SU-DHL-6 (cell line): ENCODE data around the gene ANXA6.

Experiments used
- H2AFZ ChIP-seq: fragments of 200-600 bp; sonication (generic); 2 replicates; pipeline ENCODE4 v1.6.1; 2014; ENCODE audit warnings: low read depth, mild to moderate bottlenecking, moderate library complexity, mixed read lengths, antibody characterized with exemption, low read length; ENCODE audit not compliant: severe bottlenecking
- H3F3A ChIP-seq: fragments of 200-600 bp; shearing (Covaris generic); 2 replicates; pipeline ENCODE4 v1.6.0; 2016; ENCODE audit warnings: antibody characterized with exemption, mild to moderate bottlenecking; ENCODE audit not compliant: insufficient read depth
- H3K27ac ChIP-seq: fragments of 200-600 bp; sonication (generic); 2 replicates; pipeline ENCODE4 v1.5.1; 2016; ENCODE audit warnings: low read depth, mild to moderate bottlenecking, low read length, moderate library complexity, mixed read lengths
- H3K27me3 ChIP-seq: fragments of 200-600 bp; sonication (generic), shearing (Covaris generic); 2 replicates; pipeline ENCODE4 v1.6.0; 2014; ENCODE audit warnings: mild to moderate bottlenecking, low read length
- H3K36me3 ChIP-seq: fragments of 200-600 bp; sonication (generic); 2 replicates; pipeline ENCODE4 v1.6.1; 2014; ENCODE audit warnings: mild to moderate bottlenecking, low read length, mixed read lengths
- H3K4me2 ChIP-seq: fragments of 300-600, 200-600 bp; shearing (Covaris generic), sonication (generic); 2 replicates; pipeline ENCODE4 v1.6.0; 2014; ENCODE audit warnings: low read length, low read depth, mild to moderate bottlenecking; ENCODE audit not compliant: poor library complexity, severe bottlenecking
- H3K4me3 ChIP-seq: fragments of 200-600 bp; sonication (generic); 2 replicates; pipeline ENCODE4 v1.5.1; 2014; ENCODE audit warnings: antibody characterized with exemption, low read length, mild to moderate bottlenecking, mixed read lengths; ENCODE audit not compliant: insufficient read depth, poor library complexity, severe bottlenecking
- H3K79me2 ChIP-seq: fragments of 200-600 bp; sonication (generic); 2 replicates; pipeline ENCODE4 v1.6.1; 2014; ENCODE audit warnings: mild to moderate bottlenecking, low read length, moderate library complexity; ENCODE audit not compliant: insufficient read depth
- H3K9ac ChIP-seq: fragments of 200-600 bp; sonication (generic); 2 replicates; pipeline ENCODE4 v1.7.0; 2014; ENCODE audit warnings: mild to moderate bottlenecking, low read length
- H3K9me2 ChIP-seq: fragments of 200-600 bp; sonication (generic); replicated peaks from 2 replicates; pipeline ENCODE4 v1.6.1; 2014; ENCODE audit warnings: low read length; ENCODE audit not compliant: insufficient read depth
- H3K9me3 ChIP-seq: fragments of 200-600 bp; sonication (generic); 2 replicates; pipeline ENCODE4 v1.6.1; 2014; ENCODE audit warnings: low read length, mixed read lengths; ENCODE audit not compliant: insufficient read depth
- H4K20me1 ChIP-seq: fragments of 200-600 bp; sonication (generic); 2 replicates; pipeline ENCODE4 v1.6.1; 2014; ENCODE audit warnings: low read depth, mild to moderate bottlenecking, antibody characterized with exemption, low read length, moderate library complexity, mixed read lengths
- CTCF ChIP-seq: fragments of 200-600 bp; sonication (generic); IDR thresholded peaks from one replicate; pipeline ENCODE4 v1.5.1; 2017; ENCODE audit warnings: antibody characterized with exemption, mild to moderate bottlenecking, low read length, moderate library complexity; ENCODE audit not compliant: insufficient read depth, poor library complexity, severe bottlenecking
- EZH2phosphoT487 ChIP-seq: fragments of 200-600 bp; sonication (generic), shearing (Covaris generic); conservative IDR thresholded peaks from 2 replicates; pipeline ENCODE4 v1.6.1; 2018; ENCODE audit warnings: mild to moderate bottlenecking, antibody characterized with exemption, low read length, moderate library complexity, mixed read lengths

ANXA6 gene

GRCh38 chr5:151054709-151055108, 102.9 kb downstream of the ANXA6 start:
- TF ChIP-seq EZH2phosphoT487 (no peak), CTCF (no peak)
- Histone ChIP-seq H3K9ac (no peak overlapping the region), H3K36me3 (no peaks in the 10 kb centered on the region), H3K9me2 (no peaks in the 10 kb centered on the region), H3K4me3 (no peak overlapping the region), H3K79me2 (no peaks in the 10 kb centered on the region), H3K27ac (no peak overlapping the region), H3K4me2 (no peak overlapping the region), H3K27me3 (no peaks in the 10 kb centered on the region), H2AFZ (no peak overlapping the region), H3F3A (0 out of 2 replicates have a peak, but pooled peaks cover 3% of the 10 kb centered on the region), H4K20me1 (no peaks in the 10 kb centered on the region), H3K9me3 (no peaks in the 10 kb centered on the region)

GRCh38 chr5:151053796-151054462, 103.7 kb downstream of the ANXA6 start:
- H2AFZ ChIP-seq = no peak overlapping the region
- no peaks in the 10 kb centered on the region for H4K20me1 ChIP-seq
- H3K27me3 ChIP-seq = no peaks in the 10 kb centered on the region
- H3K79me2 ChIP-seq = no peaks in the 10 kb centered on the region
- no peaks in the 10 kb centered on the region for H3K9me3 ChIP-seq
- no peak overlapping the region for H3K4me3 ChIP-seq
- no peak for TF ChIP-seq CTCF
- TF ChIP-seq EZH2phosphoT487 = no peak
- H3K27ac ChIP-seq = no peak overlapping the region
- H3K9me2 ChIP-seq = no peaks in the 10 kb centered on the region
- H3K36me3 ChIP-seq = no peaks in the 10 kb centered on the region
- H3K4me2 ChIP-seq = no peak overlapping the region
- no peaks in the 10 kb centered on the region for H3F3A ChIP-seq
- no peak overlapping the region for H3K9ac ChIP-seq

GRCh38 chr5:151052836-151053235, 104.7 kb downstream of the ANXA6 start:
- Histone ChIP-seq H3K9me2 (no peaks in the 10 kb centered on the region), H3K9ac (no peak overlapping the region), H2AFZ (no peak overlapping the region), H3K4me2 (no peak overlapping the region), H3K27ac (no peak overlapping the region), H3K36me3 (no peaks in the 10 kb centered on the region), H3K9me3 (no peaks in the 10 kb centered on the region), H4K20me1 (no peaks in the 10 kb centered on the region), H3K27me3 (no peaks in the 10 kb centered on the region), H3K4me3 (no peak overlapping the region), H3K79me2 (no peaks in the 10 kb centered on the region), H3F3A (no peaks in the 10 kb centered on the region)
- TF ChIP-seq EZH2phosphoT487 = no peak
- TF ChIP-seq CTCF = no peak
